Uterus (tissue), 2 donors: ENCODE results near the gene FAT1.

Experiments used
- POLR2A ChIP-seq, 2 donors: fragments of 450-650 bp; IDR thresholded peaks; one replicate each; pipeline ENCODE4 v1.6.1; 2016; ENCODE audit warnings: antibody characterized with exemption in 2 of 2, mild to moderate bottlenecking in 1 of 2, moderate library complexity in 1 of 2
- TF ChIP-seq, protein P1 (sequence below), 4 experiments: fragments of 200-600 bp in 2 of 4; fragments of 450-650 bp in 2 of 4; sonication (generic) in 2 of 4; IDR thresholded peaks; one replicate each; pipeline ENCODE4 v1.5.1; 2016 to 2019; ENCODE audit warnings: antibody characterized with exemption in 4 of 4, mild to moderate bottlenecking in 2 of 4, moderate library complexity in 1 of 4

- TF ChIP-seq, protein P1, sequence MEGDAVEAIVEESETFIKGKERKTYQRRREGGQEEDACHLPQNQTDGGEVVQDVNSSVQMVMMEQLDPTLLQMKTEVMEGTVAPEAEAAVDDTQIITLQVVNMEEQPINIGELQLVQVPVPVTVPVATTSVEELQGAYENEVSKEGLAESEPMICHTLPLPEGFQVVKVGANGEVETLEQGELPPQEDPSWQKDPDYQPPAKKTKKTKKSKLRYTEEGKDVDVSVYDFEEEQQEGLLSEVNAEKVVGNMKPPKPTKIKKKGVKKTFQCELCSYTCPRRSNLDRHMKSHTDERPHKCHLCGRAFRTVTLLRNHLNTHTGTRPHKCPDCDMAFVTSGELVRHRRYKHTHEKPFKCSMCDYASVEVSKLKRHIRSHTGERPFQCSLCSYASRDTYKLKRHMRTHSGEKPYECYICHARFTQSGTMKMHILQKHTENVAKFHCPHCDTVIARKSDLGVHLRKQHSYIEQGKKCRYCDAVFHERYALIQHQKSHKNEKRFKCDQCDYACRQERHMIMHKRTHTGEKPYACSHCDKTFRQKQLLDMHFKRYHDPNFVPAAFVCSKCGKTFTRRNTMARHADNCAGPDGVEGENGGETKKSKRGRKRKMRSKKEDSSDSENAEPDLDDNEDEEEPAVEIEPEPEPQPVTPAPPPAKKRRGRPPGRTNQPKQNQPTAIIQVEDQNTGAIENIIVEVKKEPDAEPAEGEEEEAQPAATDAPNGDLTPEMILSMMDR (IDR thresholded peaks at IDR 0.05), result no peak
- no peak for TF ChIP-seq POLR2A (IDR thresholded peaks at IDR 0.05)
Measured at GRCh38 chr4:186596850-186597390, 126.7 kb downstream of the FAT1 start.
